KOPT-K1 (cell line): Measurements from ENCODE around the gene XIRP2.
"Not testable (repeated sequence)": the region's sequence is repeated elsewhere in the genome, so short reads cannot be mapped to it uniquely, and the experiment has no call there.

Experiments
- H3K27ac ChIP-seq: fragments of 200-600 bp; sonication (generic); 2 replicates; pipeline ENCODE4 v1.5.1; 2016; ENCODE audit warnings: antibody characterized with exemption, mild to moderate bottlenecking, low read depth, low read length; ENCODE audit not compliant: poor library complexity, severe bottlenecking
- H3K36me3 ChIP-seq: fragments of 200-600 bp; sonication (generic); 2 replicates; pipeline ENCODE4 v1.5.1; 2017; ENCODE audit warnings: antibody characterized with exemption, mild to moderate bottlenecking, low read length, moderate library complexity; ENCODE audit not compliant: insufficient read depth
- H3K9me3 ChIP-seq: fragments of 200-600 bp; sonication (generic); 2 replicates; pipeline ENCODE4 v1.5.1; 2017; ENCODE audit warnings: antibody characterized with exemption, low read length, mild to moderate bottlenecking; ENCODE audit not compliant: insufficient read depth, poor library complexity, severe bottlenecking

XIRP2 gene

DNA sequence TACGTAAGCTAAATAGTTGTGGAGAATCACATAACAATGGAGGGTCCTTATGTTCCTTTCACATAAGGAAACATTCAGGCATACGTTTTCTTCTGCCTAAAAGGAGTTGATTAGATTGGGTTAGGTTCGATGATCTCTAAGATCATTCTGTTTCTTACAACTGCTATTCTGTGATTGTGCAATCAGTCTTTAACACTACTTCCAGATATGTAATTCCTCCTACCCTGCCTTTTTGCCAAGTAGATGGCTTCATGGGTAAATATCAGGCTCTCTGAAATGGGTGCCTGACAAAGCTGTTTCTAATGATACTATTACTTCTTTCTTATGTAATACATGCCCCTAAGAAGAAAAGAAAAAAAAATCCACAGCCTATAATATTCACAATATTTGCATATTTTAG is 321.5 kb downstream of the XIRP2 start:
- Histone ChIP-seq H3K9me3 (no peaks in the 10 kb centered on the region), H3K27ac (no peak overlapping the region), H3K36me3 (no peaks in the 10 kb centered on the region)

- no peaks in the 10 kb centered on the region for H3K36me3 ChIP-seq
- no peak overlapping the region for H3K27ac ChIP-seq
- H3K9me3 ChIP-seq = no peaks in the 10 kb centered on the region
Measured at GRCh38 chr2:167212014-167212648, 323.9 kb downstream of the XIRP2 start.

DNA sequence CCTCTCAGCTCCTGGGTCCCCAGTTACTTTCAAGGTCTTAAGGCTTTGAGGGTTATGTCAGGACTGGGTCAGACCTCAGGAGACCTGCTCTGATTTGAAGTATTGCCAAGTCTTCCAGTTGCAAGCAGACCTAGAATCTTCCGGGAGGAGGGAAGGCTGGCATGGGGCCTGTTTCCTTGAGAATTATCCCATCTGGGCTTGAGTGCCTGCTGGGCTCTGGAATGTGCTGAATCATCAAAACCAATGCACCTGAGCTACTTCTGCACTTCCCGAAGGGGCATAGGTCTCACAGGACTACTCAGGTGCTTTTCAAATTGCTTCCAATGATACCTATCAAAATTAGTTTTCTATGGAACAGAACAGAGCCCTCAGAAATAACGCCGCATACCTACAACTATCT is 327.3 kb downstream of the XIRP2 start:
- Histone ChIP-seq H3K27ac (no peak overlapping the region), H3K9me3 (no peaks in the 10 kb centered on the region), H3K36me3 (no peaks in the 10 kb centered on the region)

- H3K9me3 ChIP-seq = no peaks in the 10 kb centered on the region
- no peaks in the 10 kb centered on the region for H3K36me3 ChIP-seq
- no peak overlapping the region for H3K27ac ChIP-seq
Measured at GRCh38 chr2:167237478-167237877, 349.2 kb downstream of the XIRP2 start.

DNA sequence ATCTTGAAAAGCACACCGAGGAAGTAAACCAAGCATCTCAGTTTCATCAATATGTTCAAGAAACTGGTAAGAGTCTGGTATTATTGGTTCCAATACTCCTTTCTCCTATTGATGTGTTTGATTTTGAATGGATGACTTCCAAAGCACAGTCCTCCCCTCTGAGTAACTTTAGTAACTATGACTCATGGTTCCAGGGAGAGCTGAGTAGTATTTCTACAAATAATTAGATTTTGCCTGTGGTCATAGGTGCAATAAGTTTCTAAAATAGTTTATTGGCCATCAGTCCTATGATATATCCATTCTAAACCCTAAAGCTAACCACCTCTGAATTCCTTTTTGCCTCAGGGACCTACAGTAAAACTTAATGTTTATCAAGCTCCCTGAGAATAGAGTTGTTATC is 352.4 kb downstream of the XIRP2 start:
- no peak overlapping the region for H3K27ac ChIP-seq
- no peaks in the 10 kb centered on the region for H3K9me3 ChIP-seq
- no peaks in the 10 kb centered on the region for H3K36me3 ChIP-seq

DNA sequence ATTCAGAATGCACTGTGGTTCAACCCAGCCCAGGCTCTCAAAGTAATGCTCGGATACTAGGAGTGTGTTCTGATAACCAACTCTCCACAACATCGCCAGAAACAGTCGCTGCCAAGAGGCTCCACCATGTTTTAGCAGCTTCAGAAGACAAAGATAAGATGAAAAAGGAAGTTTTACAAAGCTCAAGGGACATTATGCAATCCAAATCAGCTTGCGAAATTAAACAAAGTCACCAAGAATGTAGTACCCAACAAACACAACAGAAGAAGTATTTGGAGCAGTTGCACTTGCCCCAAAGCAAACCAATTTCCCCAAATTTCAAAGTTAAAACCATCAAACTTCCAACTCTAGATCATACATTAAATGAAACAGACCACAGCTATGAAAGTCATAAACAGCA is 360.9 kb downstream of the XIRP2 start:
- Histone ChIP-seq H3K27ac (no peak overlapping the region), H3K36me3 (no peaks in the 10 kb centered on the region), H3K9me3 (no peaks in the 10 kb centered on the region)

DNA sequence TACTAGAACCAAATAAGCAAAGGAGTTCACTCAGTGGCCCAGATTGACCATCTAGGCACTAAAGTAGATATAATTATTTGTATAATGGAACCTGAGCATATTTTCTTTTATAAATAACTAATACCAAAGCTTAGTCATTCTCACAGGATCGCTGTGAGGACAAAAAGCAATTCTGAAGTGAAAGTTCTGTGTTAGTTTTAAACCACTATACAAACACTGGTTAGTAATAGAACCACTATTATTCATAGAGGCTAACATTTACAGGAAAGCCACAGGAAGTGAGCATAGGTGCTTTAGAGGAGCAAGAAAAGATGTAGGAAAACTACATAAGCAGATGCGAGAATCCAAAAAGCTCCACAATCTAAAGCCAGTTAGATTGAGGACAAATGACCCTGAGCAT is 364.7 kb downstream of the XIRP2 start:
- H3K27ac ChIP-seq = no peak overlapping the region
- no peaks in the 10 kb centered on the region for H3K36me3 ChIP-seq
- H3K9me3 ChIP-seq = no peaks in the 10 kb centered on the region

- H3K9me3 ChIP-seq = no peaks in the 10 kb centered on the region
- H3K27ac ChIP-seq = no peak overlapping the region
- no peaks in the 10 kb centered on the region for H3K36me3 ChIP-seq
Measured at GRCh38 chr2:167254721-167255120, 366.4 kb downstream of the XIRP2 start.

- no peaks in the 10 kb centered on the region for H3K9me3 ChIP-seq
- no peaks in the 10 kb centered on the region for H3K36me3 ChIP-seq
- no peak overlapping the region for H3K27ac ChIP-seq
Measured at GRCh38 chr2:167258712-167259111, 370.4 kb downstream of the XIRP2 start.

DNA sequence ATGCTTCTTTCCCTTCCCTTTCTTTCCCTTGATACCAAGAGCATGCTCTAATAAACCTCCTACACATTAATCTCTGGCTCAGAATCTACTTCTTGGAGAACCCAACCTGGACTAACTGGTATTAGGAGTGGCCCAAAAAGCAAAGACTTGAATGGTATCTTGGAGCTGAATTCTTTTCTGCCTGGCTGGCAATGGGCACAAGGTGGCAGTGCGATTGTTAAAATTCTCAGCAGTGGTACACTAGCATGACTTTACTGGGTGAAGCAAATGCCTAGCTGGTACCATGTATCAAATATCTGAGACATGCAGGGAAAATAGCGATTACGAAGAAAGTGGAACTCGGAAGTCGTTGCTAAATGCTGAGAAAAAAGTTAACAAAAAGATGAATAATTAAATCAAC is 376.1 kb downstream of the XIRP2 start:
- Histone ChIP-seq H3K9me3 (peaks cover 14% of the 10 kb centered on the region), H3K27ac (no peak overlapping the region), H3K36me3 (no peaks in the 10 kb centered on the region)

DNA sequence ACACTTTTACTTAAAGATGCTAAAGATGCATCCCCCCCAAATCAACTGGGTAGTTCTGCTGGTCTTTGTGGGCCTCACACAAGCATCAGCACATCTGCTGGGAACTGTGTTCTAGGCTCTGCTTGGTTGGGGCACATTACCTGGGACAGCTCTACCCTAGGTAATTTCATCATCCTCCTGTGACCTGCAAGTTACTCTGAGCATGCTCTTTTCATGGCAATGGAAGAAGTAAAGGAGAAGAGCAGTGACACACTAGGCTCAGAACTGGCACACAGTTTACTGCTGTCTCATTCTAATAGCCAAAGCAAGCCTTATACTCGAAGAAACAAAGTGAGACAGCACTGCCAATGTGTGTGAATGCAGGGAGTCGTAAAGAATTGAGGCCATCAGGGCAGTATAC is 376.7 kb downstream of the XIRP2 start:
- Histone ChIP-seq H3K9me3 (peaks cover 15% of the 10 kb centered on the region), H3K27ac (no peak overlapping the region), H3K36me3 (no peaks in the 10 kb centered on the region)

DNA sequence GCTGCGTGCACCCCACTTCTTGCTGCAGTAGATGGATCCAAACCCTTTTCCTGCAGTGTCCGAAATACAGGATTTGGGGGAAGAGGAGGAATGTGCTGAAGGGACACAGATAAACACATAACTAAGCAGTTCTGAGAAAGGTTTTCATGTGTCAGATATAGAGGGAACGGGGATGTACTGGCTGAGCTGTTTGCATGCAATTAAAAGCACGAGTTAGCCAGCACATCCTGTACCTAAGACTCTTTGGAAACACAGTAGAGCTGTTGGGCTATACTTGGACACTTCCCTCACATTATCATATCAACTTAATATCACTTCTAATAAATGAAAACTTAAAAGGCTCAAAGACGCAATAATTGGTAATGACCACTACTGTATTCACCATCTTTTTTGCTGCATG is 377.4 kb downstream of the XIRP2 start:
- Histone ChIP-seq H3K9me3 (peaks cover 15% of the 10 kb centered on the region), H3K27ac (no peak overlapping the region), H3K36me3 (no peaks in the 10 kb centered on the region)

- peaks cover 15% of the 10 kb centered on the region for H3K9me3 ChIP-seq
Measured at GRCh38 chr2:167268245-167268644, 380.0 kb downstream of the XIRP2 start.

DNA sequence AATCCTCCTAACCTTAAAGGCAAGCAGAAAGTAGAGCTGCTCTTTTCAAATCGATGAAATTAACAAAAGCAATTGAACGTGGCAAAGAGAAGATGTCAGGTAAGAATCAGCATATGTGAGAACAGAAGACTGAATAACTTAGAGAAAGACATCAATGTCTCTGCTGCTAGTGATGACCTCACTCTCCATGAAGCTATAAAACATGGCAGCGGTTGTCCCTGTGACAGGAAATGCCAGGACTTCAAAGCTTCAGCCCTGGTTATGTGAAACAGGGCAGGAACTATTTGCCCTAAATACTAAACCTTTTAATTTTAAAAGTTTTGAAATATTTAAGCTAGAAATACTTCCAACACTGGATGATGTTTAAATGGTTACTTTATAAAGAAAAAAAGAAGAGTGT is 383.7 kb downstream of the XIRP2 start:
- no peaks in the 10 kb centered on the region for H3K36me3 ChIP-seq
- H3K27ac ChIP-seq = no peak overlapping the region
- H3K9me3 ChIP-seq = peaks cover 15% of the 10 kb centered on the region

More at GRCh38 chr2:167268245-167268644, 380.0 kb downstream of the XIRP2 start:
- not testable (repeated sequence) for H3K36me3 ChIP-seq, H3K27ac ChIP-seq

GRCh38 chr2:167275046-167275445 is 386.8 kb downstream of the XIRP2 start:
- Histone ChIP-seq H3K9me3 (no peaks in the 10 kb centered on the region), H3K27ac (no peak overlapping the region), H3K36me3 (no peaks in the 10 kb centered on the region)

DNA sequence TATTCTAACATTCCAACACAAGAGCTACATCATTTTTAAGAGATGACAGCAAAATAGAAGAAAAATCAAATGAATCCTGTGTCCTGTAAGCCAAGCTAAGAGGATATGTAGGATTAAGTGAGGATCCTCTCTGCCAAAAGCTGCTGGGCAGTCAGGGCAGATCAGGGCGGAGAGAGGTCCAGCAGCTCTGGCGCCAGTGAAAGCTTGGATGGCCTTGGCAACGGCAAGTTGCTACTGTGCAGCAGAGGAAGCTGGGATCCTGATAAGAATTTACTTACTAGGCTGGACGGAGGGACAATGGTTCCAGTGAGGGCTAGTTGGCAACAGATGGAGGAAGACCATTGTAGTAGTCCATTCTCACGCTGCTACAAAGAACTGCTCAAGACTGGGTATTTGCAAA is 391.5 kb downstream of the XIRP2 start:
- Histone ChIP-seq H3K27ac (no peak overlapping the region), H3K9me3 (no peaks in the 10 kb centered on the region), H3K36me3 (no peaks in the 10 kb centered on the region)
